HL-60 (cell line): ENCODE measurements around the gene NR2E3.

Experiments used
- DNase-seq, 2 experiments: peaks; one replicate each; pipeline ENCODE4 v3.0.0-alpha.2; 2010 to 2020; ENCODE audit warnings: low read depth in 1 of 2, low spot score in 1 of 2
- H3K27ac ChIP-seq: fragments of 250-450 bp; sonication (Bioruptor Pico); replicated peaks from 2 replicates; pipeline ENCODE4 v1.5.1; 2020; ENCODE audit warnings: mild to moderate bottlenecking, moderate library complexity
- H3K27me3 ChIP-seq: fragments of 250-450 bp; sonication (Bioruptor Pico); 2 replicates; pipeline ENCODE4 v1.5.1; 2021; ENCODE audit warnings: mild to moderate bottlenecking, moderate library complexity; ENCODE audit not compliant: insufficient read depth, poor library complexity, severe bottlenecking
- H3K4me3 ChIP-seq: replicated peaks from 2 replicates; pipeline ENCODE4 v1.5.1; 2011; ENCODE audit warnings: mild to moderate bottlenecking, control low read depth, low read length; ENCODE audit not compliant: insufficient read depth
- CTCF ChIP-seq: IDR thresholded peaks from one replicate; pipeline ENCODE4 v1.5.1; 2011; ENCODE audit warnings: low read length, control low read depth, inconsistent platforms; ENCODE audit not compliant: insufficient read depth
- GABPA ChIP-seq: IDR thresholded peaks from 2 replicates; pipeline ENCODE4 v1.6.1; 2012; ENCODE audit warnings: low read depth
- POLR2AphosphoS5 ChIP-seq: IDR thresholded peaks from 2 replicates; pipeline ENCODE4 v1.6.1; 2012; ENCODE audit warnings: low read depth
- SPI1 ChIP-seq: IDR thresholded peaks from 2 replicates; pipeline ENCODE4 v1.6.1; 2012; ENCODE audit warnings: low read depth, mild to moderate bottlenecking, borderline replicate concordance
- long read RNA-seq: library from polyadenylated mRNA; unstranded; transcript quantifications from one replicate; pipeline ENCODE4 v2.0.0, GENCODE V29; 2020
- TF ChIP-seq, protein P1 (sequence below): IDR thresholded peaks from 2 replicates; pipeline ENCODE4 v1.6.1; 2012; ENCODE audit warnings: low read depth; ENCODE audit not compliant: insufficient replicate concordance

Gene NR2E3
- long read RNA-seq, result 0 reads

DNA sequence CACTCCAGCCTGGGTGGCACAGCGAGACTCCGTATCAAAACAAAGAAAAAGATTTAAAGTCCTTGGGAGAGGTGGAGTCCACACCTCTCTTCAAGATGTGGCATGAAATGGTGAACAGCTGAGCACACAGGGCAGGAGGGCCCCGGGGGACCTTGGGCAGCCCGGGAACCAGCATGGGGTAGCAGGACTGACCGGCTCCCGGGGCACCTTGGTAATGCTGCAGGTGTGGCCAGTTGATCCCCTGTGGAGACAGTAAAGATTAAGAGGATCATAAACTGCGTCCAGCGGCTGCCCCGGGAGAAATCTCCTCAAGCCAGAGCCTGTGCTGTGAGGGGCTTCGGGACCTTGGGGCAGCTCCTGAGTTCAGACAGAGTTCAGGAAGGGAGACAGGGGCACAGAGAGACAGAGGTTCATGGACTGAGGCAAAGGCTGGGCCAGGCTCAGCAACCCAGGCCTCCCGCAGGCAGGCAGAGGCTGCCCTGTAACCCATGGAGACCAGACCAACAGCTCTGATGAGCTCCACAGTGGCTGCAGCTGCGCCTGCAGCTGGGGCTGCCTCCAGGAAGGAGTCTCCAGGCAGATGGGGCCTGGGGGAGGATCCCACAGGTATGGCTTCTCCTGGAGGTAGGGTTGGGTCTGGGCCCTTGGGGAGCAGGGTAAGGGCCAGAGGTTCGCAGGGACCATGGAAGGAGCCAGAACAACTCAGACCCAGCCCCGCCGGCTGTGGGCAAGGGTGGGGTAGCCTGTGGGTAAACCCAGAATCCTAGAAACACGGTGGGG is at the start of gene NR2E3:
Gene NR2E3, plus strand, starts transcription at position 299 of the 780 bp plus-strand sequence. Its CDS starts 190 bp downstream, at position 489.
- no peaks in the 10 kb centered on the region for H3K27me3 ChIP-seq

GRCh38 chr15:71760852-71761251 is 49.5 kb upstream of the NR2E3 start:
- Histone ChIP-seq H3K27me3 (no peaks in the 10 kb centered on the region), H3K4me3 (no peak overlapping the region), H3K27ac (no peak overlapping the region)
- TF ChIP-seq SPI1 (no peak), CTCF (no peak), GABPA (no peak), POLR2AphosphoS5 (no peak)
- TF ChIP-seq, protein P1, sequence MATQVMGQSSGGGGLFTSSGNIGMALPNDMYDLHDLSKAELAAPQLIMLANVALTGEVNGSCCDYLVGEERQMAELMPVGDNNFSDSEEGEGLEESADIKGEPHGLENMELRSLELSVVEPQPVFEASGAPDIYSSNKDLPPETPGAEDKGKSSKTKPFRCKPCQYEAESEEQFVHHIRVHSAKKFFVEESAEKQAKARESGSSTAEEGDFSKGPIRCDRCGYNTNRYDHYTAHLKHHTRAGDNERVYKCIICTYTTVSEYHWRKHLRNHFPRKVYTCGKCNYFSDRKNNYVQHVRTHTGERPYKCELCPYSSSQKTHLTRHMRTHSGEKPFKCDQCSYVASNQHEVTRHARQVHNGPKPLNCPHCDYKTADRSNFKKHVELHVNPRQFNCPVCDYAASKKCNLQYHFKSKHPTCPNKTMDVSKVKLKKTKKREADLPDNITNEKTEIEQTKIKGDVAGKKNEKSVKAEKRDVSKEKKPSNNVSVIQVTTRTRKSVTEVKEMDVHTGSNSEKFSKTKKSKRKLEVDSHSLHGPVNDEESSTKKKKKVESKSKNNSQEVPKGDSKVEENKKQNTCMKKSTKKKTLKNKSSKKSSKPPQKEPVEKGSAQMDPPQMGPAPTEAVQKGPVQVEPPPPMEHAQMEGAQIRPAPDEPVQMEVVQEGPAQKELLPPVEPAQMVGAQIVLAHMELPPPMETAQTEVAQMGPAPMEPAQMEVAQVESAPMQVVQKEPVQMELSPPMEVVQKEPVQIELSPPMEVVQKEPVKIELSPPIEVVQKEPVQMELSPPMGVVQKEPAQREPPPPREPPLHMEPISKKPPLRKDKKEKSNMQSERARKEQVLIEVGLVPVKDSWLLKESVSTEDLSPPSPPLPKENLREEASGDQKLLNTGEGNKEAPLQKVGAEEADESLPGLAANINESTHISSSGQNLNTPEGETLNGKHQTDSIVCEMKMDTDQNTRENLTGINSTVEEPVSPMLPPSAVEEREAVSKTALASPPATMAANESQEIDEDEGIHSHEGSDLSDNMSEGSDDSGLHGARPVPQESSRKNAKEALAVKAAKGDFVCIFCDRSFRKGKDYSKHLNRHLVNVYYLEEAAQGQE, result no peak
- no peak for DNase-seq

More for the DNA sequence above, at the start of gene NR2E3:
- no peak for DNase-seq
- Histone ChIP-seq H3K4me3 (no peak within 1 kb of the TSS), H3K27ac (no peak within 1 kb of the TSS)
- TF ChIP-seq GABPA (no peak), SPI1 (no peak), POLR2AphosphoS5 (no peak), CTCF (no peak)
- TF ChIP-seq, protein P1, result no peak

- no peak overlapping the region for H3K27ac ChIP-seq
- DNase-seq, result no peak
- no peaks in the 10 kb centered on the region for H3K27me3 ChIP-seq
- TF ChIP-seq CTCF, result no peak
- TF ChIP-seq POLR2AphosphoS5, result no peak
- no peak for TF ChIP-seq SPI1
- TF ChIP-seq, protein P1, result no peak
- no peak for TF ChIP-seq GABPA
- H3K4me3 ChIP-seq, result no peak overlapping the region
Observed at GRCh38 chr15:71761649-71762048, 48.7 kb upstream of the NR2E3 start.
